CD4-positive, CD25-positive, alpha-beta regulatory T cell (primary cell): ENCODE results near the gene PPP2R1B. TPM values are rescaled to one million over a fixed set of nuclear protein-coding genes. Genes with fewer than 3 reads are reported as not detected.

Experiments used
- ATAC-seq, 2 donors: fragments of 150-1000 bp; cut with Tn5 transposase; one replicate each; pipeline ENCODE4 v1.10.0; 2021; ENCODE audit warnings: low read depth in 2 of 2, moderate number of reproducible peaks in 2 of 2, moderate library complexity in 1 of 2
- DNase-seq, 3 donors: peaks; one replicate each; pipeline versions ENCODE4 v3.0.0 to v3.0.0-alpha.2; 2012 to 2022; ENCODE audit warnings: mixed read lengths in 1 of 3
- H3K27ac ChIP-seq: one replicate; pipeline ENCODE4 v1.7.0; 2013; ENCODE audit warnings: mild to moderate bottlenecking, low read length; ENCODE audit not compliant: insufficient read depth, poor library complexity, severe bottlenecking
- H3K27me3 ChIP-seq: one replicate; pipeline ENCODE4 v1.7.0; 2013; ENCODE audit warnings: low read length; ENCODE audit not compliant: control insufficient read depth, insufficient read depth
- H3K36me3 ChIP-seq: one replicate; pipeline ENCODE4 v1.7.0; 2013; ENCODE audit warnings: mild to moderate bottlenecking, low read length, moderate library complexity; ENCODE audit not compliant: control insufficient read depth, insufficient read depth
- H3K4me1 ChIP-seq: 2 replicates; pipeline ENCODE4 v1.7.0; 2013; ENCODE audit warnings: mild to moderate bottlenecking, low read length; ENCODE audit not compliant: insufficient read depth, control insufficient read depth, poor library complexity, severe bottlenecking
- H3K4me3 ChIP-seq: one replicate; pipeline ENCODE4 v1.7.0; 2013; ENCODE audit warnings: low read depth, mild to moderate bottlenecking, low read length, moderate library complexity
- H3K9me3 ChIP-seq, 2 experiments: 1 replicate in 1 of 2; 2 replicates in 1 of 2; pipeline ENCODE4 v1.7.0; 2013; ENCODE audit warnings: low read length in 2 of 2, mild to moderate bottlenecking in 1 of 2, moderate library complexity in 1 of 2; ENCODE audit not compliant: control insufficient read depth in 2 of 2
- H3K27ac Mint-ChIP-seq, 3 donors: one replicate each; pipeline ENCODE4 v1.8.0; 2020 to 2022; ENCODE audit warnings: mild to moderate bottlenecking in 3 of 3, mixed read lengths in 3 of 3, moderate library complexity in 2 of 3
- H3K27me3 Mint-ChIP-seq: one replicate; pipeline ENCODE4 v1.8.0; 2022; ENCODE audit warnings: mild to moderate bottlenecking, mixed read lengths
- H3K36me3 Mint-ChIP-seq: one replicate; pipeline ENCODE4 v1.8.0; 2020; ENCODE audit warnings: mixed read lengths
- H3K4me1 Mint-ChIP-seq, 4 donors: one replicate each; pipeline ENCODE4 v1.8.0; 2020 to 2022; ENCODE audit warnings: mixed read lengths in 4 of 4, mild to moderate bottlenecking in 1 of 4
- H3K4me3 Mint-ChIP-seq, 4 donors: one replicate each; pipeline ENCODE4 v1.8.0; 2020 to 2022; ENCODE audit warnings: mild to moderate bottlenecking in 4 of 4, mixed read lengths in 4 of 4, moderate library complexity in 3 of 4
- H3K9me3 Mint-ChIP-seq, 7 donors: one replicate each; pipeline ENCODE4 v1.8.0; 2020 to 2022; ENCODE audit warnings: mixed read lengths in 7 of 7, mild to moderate bottlenecking in 3 of 7, moderate library complexity in 2 of 7
- polyA plus RNA-seq, 4 donors: library from polyadenylated mRNA; unstranded; fragments of 300-500 nt; fragmentation: Illumina TruSeq; gene quantifications; one replicate each; pipeline ENCODE4 v1.2.3, GENCODE V29; 2021
- total RNA-seq: library from RNA; stranded (reverse); gene quantifications from one replicate; pipeline ENCODE4 v1.2.3, GENCODE V29; 2022

Gene PPP2R1B
- total and polyA plus RNA-seq, 5 donors from 2014 or later = 16.5 to 45.9 (median 23.5) TPM

GRCh38 chr11:111770581-111771134 is 4.5 kb upstream of the PPP2R1B start:
- peak overlapping the region in 1 of 4 donors; percentile 62 for H3K4me3 Mint-ChIP-seq
- no peak for ATAC-seq
- H3K27ac Mint-ChIP-seq = no peak overlapping the region

GRCh38 chr11:111766834-111767142 is 599 bp upstream of the PPP2R1B start:
- ATAC-seq = no peak
- H3K27me3 ChIP-seq = no peaks in the 10 kb centered on the region
- Mint-ChIP-seq H3K27ac (peak overlapping the region; percentile 86 to 96 (median 92)), H3K4me3 (peak overlapping the region; percentile 91 to 100 (median 94)), H3K4me1 (peaks cover 14 to 44% (median 39%) of the 10 kb centered on the region in 4 donors), H3K36me3 (peaks cover 25% of the 10 kb centered on the region), H3K27me3 (no peaks in the 10 kb centered on the region), H3K9me3 (no peaks in the 10 kb centered on the region)
- H3K9me3 ChIP-seq = no peaks in the 10 kb centered on the region
- H3K4me3 ChIP-seq = peak overlapping the region; percentile 89
- H3K36me3 ChIP-seq = peaks cover 15% of the 10 kb centered on the region
- H3K4me1 ChIP-seq = peaks cover 36% of the 10 kb centered on the region
- H3K27ac ChIP-seq = peak overlapping the region; percentile 70
- no peak for DNase-seq

More at GRCh38 chr11:111770581-111771134, 4.5 kb upstream of the PPP2R1B start:
- H3K36me3 ChIP-seq = no peaks in the 10 kb centered on the region
- H3K27me3 Mint-ChIP-seq = no peaks in the 10 kb centered on the region
- peaks cover 7% of the 10 kb centered on the region for H3K4me1 ChIP-seq
- H3K36me3 Mint-ChIP-seq = no peaks in the 10 kb centered on the region
- DNase-seq = no peak
- H3K4me3 ChIP-seq = no peak overlapping the region
- H3K27ac ChIP-seq = no peak overlapping the region
- no peaks in the 10 kb centered on the region for H3K9me3 Mint-ChIP-seq
- H3K27me3 ChIP-seq = no peaks in the 10 kb centered on the region
- no peaks in the 10 kb centered on the region for H3K9me3 ChIP-seq
- peaks cover 0 to 11% (median 6%) of the 10 kb centered on the region in 4 donors for H3K4me1 Mint-ChIP-seq

GRCh38 chr11:111765320-111765983 is 737 bp downstream of the PPP2R1B start:
- Histone ChIP-seq H3K36me3 (peaks cover 27% of the 10 kb centered on the region), H3K4me1 (peaks cover 36% of the 10 kb centered on the region), H3K27me3 (no peaks in the 10 kb centered on the region), H3K4me3 (peak overlapping the region; percentile 96), H3K9me3 (no peaks in the 10 kb centered on the region), H3K27ac (peak overlapping the region; percentile 70)
- Mint-ChIP-seq H3K27me3 (no peaks in the 10 kb centered on the region), H3K27ac (peak overlapping the region; percentile 2 to 92 (median 86)), H3K36me3 (peaks cover 34% of the 10 kb centered on the region), H3K4me1 (peaks cover 14 to 50% (median 41%) of the 10 kb centered on the region in 4 donors), H3K4me3 (peak overlapping the region; percentile 91 to 100 (median 94)), H3K9me3 (no peaks in the 10 kb centered on the region)
- DNase-seq (peak in 2 of 3 donors; percentile 5 to 22), ATAC-seq (no peak)

- Histone ChIP-seq H3K27ac (peak overlapping the region; percentile 70), H3K4me1 (peaks cover 36% of the 10 kb centered on the region), H3K4me3 (peak overlapping the region; percentile 96), H3K27me3 (no peaks in the 10 kb centered on the region), H3K9me3 (no peaks in the 10 kb centered on the region), H3K36me3 (peaks cover 36% of the 10 kb centered on the region)
- Mint-ChIP-seq H3K36me3 (peaks cover 39% of the 10 kb centered on the region), H3K27me3 (no peaks in the 10 kb centered on the region), H3K27ac (peak overlapping the region in 1 of 3 donors; percentile 86), H3K4me1 (peaks cover 14 to 50% (median 42%) of the 10 kb centered on the region in 4 donors), H3K9me3 (no peaks in the 10 kb centered on the region), H3K4me3 (peak overlapping the region; percentile 91 to 100 (median 94))
- DNase-seq (no peak), ATAC-seq (no peak)
These were observed 1.6 kb downstream of the PPP2R1B start for GRCh38 chr11:111764621-111765020.

- H3K4me1 Mint-ChIP-seq = peaks cover 14 to 59% (median 46%) of the 10 kb centered on the region in 4 donors
- H3K36me3 ChIP-seq = peaks cover 50% of the 10 kb centered on the region
These were observed 3.1 kb downstream of the PPP2R1B start for GRCh38 chr11:111762981-111763643.

GRCh38 chr11:111762526-111762925 is 3.7 kb downstream of the PPP2R1B start:
- no peak for DNase-seq
- Mint-ChIP-seq H3K27ac (peak overlapping the region in 2 of 3 donors; percentile 2 to 18), H3K9me3 (no peaks in the 10 kb centered on the region), H3K4me3 (peak overlapping the region in 1 of 4 donors; percentile 91), H3K4me1 (peaks cover 17 to 60% (median 49%) of the 10 kb centered on the region in 4 donors), H3K36me3 (peaks cover 54% of the 10 kb centered on the region), H3K27me3 (no peaks in the 10 kb centered on the region)
- Histone ChIP-seq H3K4me1 (peaks cover 36% of the 10 kb centered on the region), H3K9me3 (no peaks in the 10 kb centered on the region), H3K4me3 (no peak overlapping the region), H3K27ac (no peak overlapping the region), H3K27me3 (no peaks in the 10 kb centered on the region), H3K36me3 (peaks cover 54% of the 10 kb centered on the region)
- no peak for ATAC-seq

More at GRCh38 chr11:111762981-111763643, 3.1 kb downstream of the PPP2R1B start:
- H3K36me3 Mint-ChIP-seq = peaks cover 49% of the 10 kb centered on the region
- no peaks in the 10 kb centered on the region for H3K27me3 Mint-ChIP-seq
- DNase-seq (no peak), ATAC-seq (no peak)
- H3K27ac Mint-ChIP-seq = peak overlapping the region in 2 of 3 donors; percentile 2 to 18
- H3K27me3 ChIP-seq = no peaks in the 10 kb centered on the region
- H3K9me3 Mint-ChIP-seq = no peaks in the 10 kb centered on the region
- peak overlapping the region in 3 of 4 donors; percentile 42 to 91 (median 52) for H3K4me3 Mint-ChIP-seq
- peak overlapping the region; percentile 14 for H3K4me3 ChIP-seq
- no peak overlapping the region for H3K27ac ChIP-seq
- H3K9me3 ChIP-seq = no peaks in the 10 kb centered on the region
- H3K4me1 ChIP-seq = peaks cover 36% of the 10 kb centered on the region

GRCh38 chr11:111761036-111761435 is 5.2 kb downstream of the PPP2R1B start:
- DNase-seq = no peak
- Mint-ChIP-seq H3K4me1 (peaks cover 22 to 52% (median 43%) of the 10 kb centered on the region in 4 donors), H3K27me3 (no peaks in the 10 kb centered on the region), H3K9me3 (no peaks in the 10 kb centered on the region), H3K4me3 (no peak overlapping the region), H3K27ac (no peak overlapping the region), H3K36me3 (peaks cover 58% of the 10 kb centered on the region)
- no peak for ATAC-seq
- Histone ChIP-seq H3K4me1 (peaks cover 29% of the 10 kb centered on the region), H3K27ac (no peak overlapping the region), H3K9me3 (no peaks in the 10 kb centered on the region), H3K36me3 (peaks cover 63% of the 10 kb centered on the region), H3K4me3 (no peak overlapping the region), H3K27me3 (no peaks in the 10 kb centered on the region)
